DMS 273 (cell line): Measurements from ENCODE around the gene ATP8B1.
"Not testable (repeated sequence)": the region's sequence is repeated elsewhere in the genome, so short reads cannot be mapped to it uniquely, and the experiment has no call there.

Source experiments
- DNase-seq: peaks from one replicate; lab custom pipeline; 2025; ENCODE audit not compliant: unreplicated experiment; lab: John Stamatoyannopoulos, UW

ATP8B1 gene

DNA sequence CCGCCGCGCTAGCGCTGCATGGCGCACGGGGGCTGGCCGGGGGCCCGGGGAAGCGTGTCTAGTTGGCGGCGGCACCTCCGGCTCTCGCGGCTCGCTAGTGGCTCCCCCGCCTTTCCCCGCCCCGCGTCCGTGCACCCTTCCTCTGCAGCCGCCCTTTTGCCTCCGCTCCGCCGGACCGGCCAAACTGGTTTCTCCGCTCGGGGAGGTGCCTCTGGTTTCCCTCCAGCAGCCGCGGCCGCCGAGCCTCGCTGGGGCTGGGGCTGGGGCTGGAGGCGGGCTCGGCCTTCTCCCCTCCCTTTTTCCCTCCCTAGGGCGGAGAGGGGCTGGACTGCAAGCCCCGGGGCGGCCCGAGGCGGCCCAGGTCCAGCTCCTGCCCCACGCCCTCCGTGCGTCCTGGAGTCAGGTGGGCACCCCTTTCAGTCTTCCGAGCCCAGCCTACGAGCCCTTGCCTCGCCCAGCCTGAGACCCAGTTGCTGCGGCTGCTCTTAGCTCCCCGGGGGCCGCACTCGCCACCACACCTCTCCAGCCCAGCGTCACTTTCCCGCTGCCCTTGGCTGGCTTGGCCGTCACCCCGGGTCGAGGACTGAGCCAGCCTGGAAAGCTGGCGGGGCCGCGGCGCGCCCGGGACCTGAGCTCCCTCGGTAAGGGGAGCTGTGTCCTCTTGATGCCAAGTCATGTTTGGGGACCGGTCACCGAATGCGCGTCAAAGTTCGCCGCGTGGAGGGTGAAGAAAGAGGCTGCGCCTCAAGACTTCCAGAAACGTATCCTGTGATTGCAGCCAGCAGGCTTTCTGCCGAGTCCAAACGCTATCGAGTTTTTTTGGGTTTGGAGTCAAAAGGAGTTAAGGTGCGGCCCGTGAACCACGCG, at the start of gene ATP8B1:
ATP8B1 (minus strand) TSS at position 213 of the 867 bp plus-strand sequence. CDS start 71,508 bp downstream, outside the sequence.
- peak; percentile 77 for DNase-seq

DNA sequence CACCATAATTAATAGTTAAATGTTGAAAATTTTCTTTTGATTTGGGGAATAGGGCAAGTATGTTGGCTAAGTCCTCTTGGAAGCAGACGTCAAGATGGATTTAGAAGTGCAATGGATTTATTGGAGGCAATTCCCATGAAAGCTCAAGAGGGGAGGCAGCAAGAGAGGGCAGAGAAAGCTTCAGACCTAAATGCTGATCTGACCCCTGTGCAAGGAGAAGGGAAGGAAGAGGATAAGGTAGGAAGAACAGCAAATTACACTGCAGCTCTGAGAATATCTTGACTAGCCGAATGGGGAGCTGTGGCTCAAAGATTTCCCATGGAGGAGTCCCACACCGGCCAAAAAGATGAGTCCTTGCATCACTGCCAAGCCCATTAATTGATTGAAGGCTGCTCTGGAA, 46.9 kb upstream of the ATP8B1 start:
- DNase-seq = no peak

DNA sequence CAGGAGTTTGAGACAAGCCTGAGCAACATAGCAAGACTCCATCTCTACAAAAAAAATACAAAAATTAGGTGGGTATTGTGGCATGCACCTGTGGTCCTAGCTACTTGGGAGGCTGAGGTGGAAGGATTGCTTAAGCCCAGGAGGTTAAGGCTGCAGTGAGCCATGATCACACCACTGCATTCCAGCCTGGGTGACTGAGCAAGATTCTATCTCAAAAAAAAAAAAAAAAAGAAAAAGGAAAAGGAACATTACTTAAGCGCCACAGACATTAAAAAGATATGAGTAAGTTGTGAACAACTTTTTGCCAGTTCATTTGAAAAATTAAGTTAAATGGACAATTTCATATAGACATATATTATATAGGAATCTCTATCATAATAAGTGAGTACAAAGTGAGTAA, 45.3 kb upstream of the ATP8B1 start:
- DNase-seq = not testable (repeated sequence)

DNA sequence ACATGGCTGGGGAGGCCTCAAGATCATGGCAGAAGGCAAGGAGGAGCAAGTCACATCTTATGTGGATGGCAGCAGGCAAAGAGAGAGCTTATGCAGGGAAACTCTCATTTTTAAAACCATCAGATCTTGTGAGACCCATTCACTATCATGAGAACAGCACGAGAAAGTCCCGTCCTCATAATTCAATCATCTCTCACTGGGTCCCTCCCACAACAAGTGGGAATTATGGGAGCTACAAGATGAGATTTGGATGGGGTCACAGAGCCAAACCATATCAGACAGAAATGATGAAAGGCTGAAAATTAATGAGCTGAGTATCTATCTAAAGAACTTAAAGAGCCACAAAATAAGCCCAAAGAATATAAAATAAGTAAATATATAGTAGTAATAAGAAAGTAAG, 44.3 kb upstream of the ATP8B1 start:
- DNase-seq = not testable (repeated sequence)

DNA sequence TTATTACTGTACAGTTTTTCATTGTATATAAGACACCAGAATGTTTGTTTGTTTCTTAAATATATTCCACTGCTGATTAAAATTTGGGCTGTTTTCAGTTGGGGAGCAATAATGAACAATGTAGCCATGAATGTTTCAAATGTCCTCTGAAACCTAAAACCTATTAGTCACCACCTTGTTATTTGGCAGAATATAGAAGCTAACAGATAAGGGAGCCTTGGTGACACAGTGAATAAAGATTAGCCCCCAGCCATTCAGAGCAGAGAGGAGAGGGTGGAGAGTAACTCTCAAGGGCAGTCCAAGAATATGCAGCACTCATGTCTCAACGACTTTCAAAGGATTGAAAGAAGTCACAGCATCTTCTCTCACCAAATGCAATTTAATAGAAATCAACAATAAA, 43.1 kb upstream of the ATP8B1 start:
- peak; percentile 54 for DNase-seq

DNA sequence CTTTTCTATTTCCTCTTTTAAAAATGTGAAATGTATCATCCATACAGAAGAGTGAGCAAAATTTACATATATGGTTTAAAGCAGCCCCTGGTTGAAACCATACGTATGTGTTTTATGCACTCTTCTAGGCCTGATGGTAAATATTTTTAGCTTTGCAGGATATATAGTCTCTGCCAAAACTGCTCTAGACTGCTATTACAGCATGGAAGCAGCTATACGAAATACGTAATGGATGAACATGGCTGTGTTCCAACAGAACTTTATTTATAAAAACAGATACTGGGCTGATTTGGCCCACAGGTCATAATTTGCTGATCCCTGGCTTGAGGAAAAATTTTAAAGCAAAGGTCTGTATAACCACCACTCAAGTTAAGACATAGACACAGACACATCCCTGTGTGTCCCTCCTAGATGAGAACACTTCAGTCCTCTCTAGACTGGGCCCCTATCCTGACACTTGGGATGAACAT, 42.5 kb upstream of the ATP8B1 start:
- DNase-seq = peak; percentile 38

DNA sequence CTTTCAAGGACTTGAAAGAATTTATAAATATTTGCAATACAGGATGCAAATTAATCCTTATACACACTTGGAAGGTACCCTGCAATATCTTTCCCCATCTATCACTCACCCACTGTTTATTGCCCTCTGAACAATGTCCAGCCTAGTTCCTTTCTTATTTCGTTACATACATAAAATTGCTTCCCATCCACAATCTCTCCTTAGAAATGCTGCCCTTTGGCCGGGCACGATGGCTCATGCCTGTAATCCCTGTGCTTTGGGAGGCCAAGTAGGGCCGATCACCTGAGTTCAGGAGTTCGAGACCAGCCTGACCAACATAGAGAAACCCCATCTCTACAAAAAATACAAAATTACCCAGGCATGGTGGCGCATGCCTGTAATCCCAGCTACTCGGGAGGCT, 41.2 kb upstream of the ATP8B1 start:
- no peak for DNase-seq

DNA sequence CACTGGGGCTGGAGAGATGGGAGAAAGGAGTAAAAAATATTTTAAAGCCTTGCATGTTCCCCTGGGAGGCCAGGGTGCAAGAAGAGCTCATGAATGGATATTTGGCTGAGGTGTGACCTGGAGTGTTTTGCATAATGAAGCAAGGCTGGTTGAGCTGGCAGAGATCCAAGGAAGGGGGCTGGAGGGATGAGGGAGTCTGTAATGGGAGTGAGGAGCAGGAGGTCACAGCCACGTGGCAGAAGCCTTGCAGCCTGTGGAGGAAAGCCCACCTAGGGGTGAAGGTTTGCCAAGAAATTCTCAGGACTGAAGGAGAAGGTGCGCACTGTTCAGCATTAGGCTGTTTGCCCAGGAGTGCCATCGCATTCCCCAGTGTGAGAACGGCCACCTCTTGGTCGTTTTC, 40.3 kb upstream of the ATP8B1 start:
- peak; percentile 66 for DNase-seq

DNA sequence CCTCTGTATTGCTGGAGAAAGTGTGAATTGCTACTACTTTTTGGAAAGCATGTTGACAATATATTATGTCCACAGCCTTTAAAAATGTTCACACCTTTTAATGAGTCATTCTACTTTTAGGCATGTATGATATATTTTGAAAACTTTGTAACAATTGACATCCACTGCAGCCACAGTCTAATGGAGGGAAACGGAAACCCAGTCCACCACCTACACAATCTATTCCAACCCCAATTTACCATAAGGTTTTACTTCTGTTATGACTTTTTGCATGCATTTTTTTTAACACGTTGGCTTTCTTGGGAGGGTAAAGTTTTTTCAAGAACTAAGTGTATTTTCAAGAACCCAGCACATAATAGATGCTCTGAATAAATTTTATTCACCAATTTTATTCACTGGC, 38.5 kb upstream of the ATP8B1 start:
- DNase-seq = no peak

DNA sequence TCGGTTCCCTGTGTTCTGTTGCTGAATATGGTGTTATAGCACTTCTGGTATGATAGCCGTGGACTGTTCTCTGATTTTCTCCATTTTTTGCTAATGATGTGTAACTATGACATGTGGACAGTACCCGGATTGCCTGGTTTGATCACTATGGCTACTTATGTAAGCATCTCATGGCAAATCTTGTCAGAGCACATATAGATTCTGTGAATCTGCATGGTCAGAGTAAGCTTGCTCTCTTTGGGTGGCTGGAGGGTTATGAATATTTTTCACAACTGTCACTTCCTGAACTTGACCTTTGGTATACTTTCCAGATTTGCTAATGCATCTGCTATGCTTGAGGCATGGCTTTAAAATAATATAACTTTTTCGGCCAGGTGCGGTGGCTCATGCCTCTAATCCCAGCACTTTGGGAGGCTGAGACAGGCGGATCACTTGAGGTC, 36.8 kb upstream of the ATP8B1 start:
- DNase-seq = no peak

DNA sequence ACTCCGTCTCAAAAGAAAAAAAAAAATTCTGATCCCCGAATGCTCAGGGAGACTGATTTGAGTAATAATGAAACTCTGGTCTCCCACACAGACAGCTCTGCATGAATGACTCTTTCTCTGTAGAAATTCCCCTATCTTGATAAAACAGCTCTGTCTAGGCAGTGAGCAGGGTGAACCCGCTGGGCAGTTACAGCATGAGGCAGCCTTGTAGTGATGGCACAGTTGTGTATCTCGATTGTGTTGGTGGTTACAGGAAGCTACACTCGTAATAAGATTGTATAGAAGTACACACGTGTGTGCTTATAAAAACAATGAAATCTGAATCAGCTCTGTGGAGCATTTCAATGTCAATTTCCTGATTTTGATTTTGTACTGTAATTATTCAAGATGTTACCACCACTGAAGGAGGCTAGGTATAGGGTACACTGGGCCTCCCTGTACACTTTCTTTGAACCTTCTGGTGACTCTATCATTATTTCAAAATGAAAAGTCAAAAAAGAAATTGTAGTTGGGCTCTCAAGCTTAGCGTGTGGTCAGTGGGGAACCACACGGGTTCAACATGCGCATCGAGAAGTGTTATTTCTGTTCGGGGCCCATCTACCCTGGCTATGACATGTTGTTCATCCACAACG, 34.9 kb upstream of the ATP8B1 start:
- DNase-seq = no peak

DNA sequence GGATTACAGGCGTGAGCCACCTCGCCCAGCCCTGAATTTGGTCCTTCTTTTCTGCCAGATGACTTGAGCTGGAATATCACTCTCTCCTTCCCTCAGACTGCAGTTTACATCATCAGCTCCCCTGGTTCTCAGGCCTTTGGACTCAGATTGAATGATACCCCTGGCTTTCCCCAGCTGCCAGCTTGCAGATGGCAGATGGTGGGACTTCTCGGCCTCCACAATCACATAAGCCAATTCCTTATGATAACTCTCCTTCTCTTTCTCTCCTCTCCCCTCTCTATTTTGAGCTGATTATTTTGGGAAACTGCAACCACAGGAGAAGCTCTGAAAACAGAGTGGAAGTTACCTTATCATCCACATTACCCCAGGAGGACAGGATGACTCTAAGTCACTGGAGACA, 33.4 kb upstream of the ATP8B1 start:
- DNase-seq = peak; percentile 96

DNA sequence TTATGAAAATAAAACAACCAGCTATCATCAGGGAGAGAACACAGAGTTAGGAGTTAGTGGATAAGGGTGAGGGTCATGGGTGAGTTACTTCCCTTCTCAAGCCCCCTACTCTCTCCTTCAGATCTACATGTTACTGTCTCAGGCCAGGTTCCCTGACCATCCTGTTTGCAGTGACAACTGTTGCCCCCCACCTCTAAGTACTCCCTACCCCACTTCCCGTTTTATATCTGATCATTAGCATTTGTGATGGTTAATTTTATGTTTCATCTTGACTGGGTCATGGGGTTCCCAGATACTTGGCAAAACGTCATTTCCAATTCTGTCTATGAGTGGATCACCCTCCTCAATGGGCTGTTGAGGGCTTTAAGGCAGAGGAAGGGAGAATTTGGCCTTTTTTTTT, 32.8 kb upstream of the ATP8B1 start:
- no peak for DNase-seq

DNA sequence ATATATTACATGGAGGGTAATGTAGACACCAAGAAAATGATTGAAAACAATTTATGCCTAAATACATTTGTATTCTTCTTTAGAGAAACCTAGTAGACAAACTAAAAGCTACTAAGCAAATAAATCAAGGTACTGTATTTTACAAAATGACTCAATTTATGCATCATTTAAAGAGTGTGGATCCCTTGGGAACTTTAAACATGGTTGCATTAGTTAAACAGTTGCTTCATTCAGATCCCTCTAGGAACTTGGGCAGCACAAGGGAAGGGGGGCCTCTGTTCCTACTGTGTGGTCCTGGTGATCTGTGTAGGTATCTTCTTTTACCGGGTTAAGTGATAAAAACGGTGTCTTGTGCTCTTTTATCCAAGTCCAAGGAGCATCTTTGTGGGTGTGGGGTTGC, 31.5 kb upstream of the ATP8B1 start:
- peak; percentile 5 for DNase-seq

DNA sequence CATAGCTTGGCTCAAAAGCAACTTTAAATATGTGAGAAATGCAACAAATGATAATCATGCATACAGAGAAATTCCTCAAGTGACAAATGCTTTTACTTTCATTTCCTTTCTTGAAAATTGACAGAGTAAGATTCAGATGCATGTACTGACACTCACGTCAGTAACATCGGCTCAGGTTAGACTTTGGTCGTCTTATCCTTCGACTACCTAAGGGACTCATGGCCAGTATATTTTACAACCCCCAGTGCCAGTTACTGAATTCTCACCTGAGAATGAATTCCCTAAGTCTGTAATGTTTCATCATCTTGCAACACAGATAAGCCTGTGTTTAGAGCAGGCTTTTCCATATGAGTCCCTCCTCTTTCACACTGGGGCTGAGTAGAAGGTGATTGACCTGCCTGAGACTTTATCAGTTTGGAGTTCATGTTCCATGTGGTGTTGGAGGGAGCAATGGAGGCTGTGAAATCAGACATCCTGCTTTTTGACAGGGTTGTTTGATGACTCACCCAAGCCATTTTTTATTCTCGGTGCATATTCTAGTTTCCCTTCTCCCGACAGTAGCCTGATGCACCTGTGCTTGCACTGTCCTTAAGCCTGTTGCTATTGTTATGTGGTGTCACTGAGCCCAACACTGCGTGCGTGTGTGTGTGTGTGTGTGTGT, 30.5 kb upstream of the ATP8B1 start:
- no peak for DNase-seq

DNA sequence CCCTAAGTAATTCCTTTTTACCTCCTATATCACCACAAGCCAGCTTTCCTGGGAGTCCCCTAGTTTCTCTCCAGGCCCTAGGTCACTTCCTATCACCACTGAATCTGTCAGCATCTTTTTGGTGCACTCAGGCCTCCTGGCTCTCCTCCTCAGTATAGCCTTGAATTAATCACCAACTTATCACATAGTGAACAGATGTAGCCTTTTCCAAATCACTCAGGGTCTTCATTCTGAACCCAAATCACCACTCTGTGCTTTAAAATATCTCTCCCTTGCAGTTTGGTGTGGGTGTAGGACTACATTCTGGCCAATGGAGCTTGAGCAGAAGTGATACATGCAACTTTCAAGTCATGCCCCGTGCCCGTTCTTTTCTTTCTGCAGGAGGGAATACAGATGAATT, 29.6 kb upstream of the ATP8B1 start:
- DNase-seq = no peak

DNA sequence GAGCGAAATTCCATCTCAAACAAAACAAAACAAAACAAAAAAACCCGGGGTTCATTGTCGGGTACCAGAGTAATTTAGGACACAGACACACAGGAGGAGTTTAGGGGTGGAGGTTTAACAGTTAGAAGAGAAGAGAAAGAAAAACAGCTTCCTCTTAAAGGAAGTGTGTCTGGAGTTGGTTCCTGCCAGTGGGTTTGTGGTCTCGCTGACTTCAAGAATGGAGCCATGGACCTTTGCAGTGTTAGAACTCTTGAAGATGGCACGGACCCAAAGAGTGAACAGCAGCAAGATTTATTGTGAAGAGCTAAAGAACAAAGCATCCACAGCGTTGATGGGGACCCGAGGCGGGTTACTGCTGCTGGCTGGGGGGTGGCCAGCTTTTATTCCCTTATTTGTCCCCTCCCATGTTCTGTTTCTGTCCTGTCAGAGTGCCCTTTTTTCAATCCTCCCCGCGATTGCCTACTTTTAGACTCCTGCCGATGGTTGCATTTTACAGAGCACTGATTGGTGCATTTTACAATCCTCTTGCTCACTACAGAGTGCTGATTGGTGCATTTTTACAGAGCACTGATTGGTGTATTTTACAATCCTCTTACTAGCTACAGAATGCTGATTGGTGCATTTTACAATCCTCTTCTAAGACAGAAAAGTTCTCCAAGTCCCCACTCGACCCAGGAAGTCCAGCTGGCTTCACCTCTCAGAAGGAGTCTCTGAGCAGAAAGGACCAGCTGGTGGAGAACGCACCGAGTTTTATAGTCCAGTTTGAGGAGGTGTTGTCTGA, 28.7 kb upstream of the ATP8B1 start:
- no peak for DNase-seq

DNA sequence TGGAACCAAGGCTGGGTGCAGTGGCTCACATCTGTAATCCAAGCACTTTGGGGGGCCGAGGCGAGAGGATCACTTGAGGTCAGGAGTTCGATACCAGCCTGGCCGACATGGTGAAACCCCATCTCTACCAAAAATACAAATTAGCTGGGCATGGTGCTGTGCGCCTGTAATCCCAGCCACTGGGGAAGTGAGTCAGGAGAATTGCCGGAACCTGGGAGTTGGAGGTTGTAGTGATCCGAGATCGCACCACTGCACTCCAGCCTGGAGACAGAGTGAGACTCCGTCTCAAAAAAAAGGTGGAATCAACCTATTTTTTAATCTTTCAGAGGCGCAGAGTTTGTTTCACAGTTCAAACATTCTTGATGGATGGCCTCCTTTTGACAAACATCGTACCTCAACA, 24.5 kb upstream of the ATP8B1 start:
- DNase-seq = no peak

DNA sequence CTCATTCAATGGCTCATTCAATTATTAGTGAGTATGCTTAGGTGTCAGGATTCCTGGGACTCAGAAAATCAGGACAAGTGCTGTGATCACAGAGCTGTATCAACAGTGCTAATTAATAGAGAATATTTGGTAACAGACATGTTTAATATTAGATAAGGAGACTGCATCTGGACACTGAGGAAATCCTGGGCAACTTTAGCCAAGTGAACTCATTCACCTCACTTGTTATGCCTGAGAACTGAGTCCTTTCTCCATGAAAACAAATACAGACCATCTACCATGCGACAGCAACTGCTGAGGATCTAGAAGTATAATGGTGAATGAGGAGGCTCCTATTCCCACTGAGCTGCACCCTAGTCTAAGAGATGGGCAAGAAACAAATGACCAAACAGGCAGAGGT, 23.1 kb upstream of the ATP8B1 start:
- no peak for DNase-seq

DNA sequence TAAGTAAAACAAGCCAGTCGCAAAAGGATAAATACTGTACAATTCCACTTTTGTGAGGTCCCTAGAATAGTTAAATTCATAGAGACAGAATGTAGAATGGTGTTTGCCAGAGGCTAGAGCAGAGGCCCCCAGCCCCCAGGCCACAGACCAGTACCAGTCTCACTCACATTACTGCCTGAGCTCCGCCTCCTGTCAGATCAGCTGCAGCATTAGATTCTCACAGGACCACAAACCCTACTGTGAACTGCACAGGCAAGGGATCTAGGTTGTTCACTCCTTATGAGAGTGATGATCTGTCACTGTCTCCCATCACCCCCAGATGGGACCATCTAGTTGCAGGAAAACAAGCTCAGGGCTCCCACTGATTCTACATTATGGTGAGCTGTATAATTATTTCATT, 17.5 kb upstream of the ATP8B1 start:
- DNase-seq = not testable (repeated sequence)
